IMR-90 (cell line): ENCODE measurements around the gene NCKAP5. TPM values are rescaled to one million over a fixed set of nuclear protein-coding genes. Genes with fewer than 3 reads are reported as not detected.

ENCODE experiments used
- ATAC-seq: fragments of 200-7000 bp; cut with Tn5 transposase; 2 replicates; pipeline ENCODE4 v1.9.1; 2020; ENCODE audit warnings: low read depth, mild to moderate bottlenecking, moderate library complexity
- BruUV-seq: library from RNA; stranded (reverse); fragments of 400-500 nt; replicated peaks from 2 replicates; lab custom pipeline; 2021; lab: Mats Ljungman, UMichigan
- CTCF ChIA-PET: fragments of 300-600 bp; formaldehyde crosslinking; extraction: SDS; loops from one replicate; lab custom pipeline; 2021; ENCODE audit warnings: antibody characterized with exemption; lab: Yijun Ruan, JAX
- POLR2A ChIA-PET: fragments of 300-600 bp; sonication (Branson Sonifier 250); formaldehyde crosslinking; loops from one replicate; lab custom pipeline; 2022; ENCODE audit warnings: antibody characterized with exemption; ENCODE audit not compliant: unreplicated experiment; lab: Charles Lee
- DNase-seq: peaks from one replicate; pipeline ENCODE4 v3.0.0; 2013
- H2AFZ ChIP-seq: replicated peaks from 2 replicates; pipeline ENCODE3; 2013; ENCODE audit warnings: low read length, mild to moderate bottlenecking; ENCODE audit not compliant: poor library complexity
- H2AK5ac ChIP-seq: 2 replicates; pipeline ENCODE4 v1.6.1; 2013; ENCODE audit warnings: low read depth, low read length, inconsistent platforms
- H2AK9ac ChIP-seq: replicated peaks from 2 replicates; pipeline ENCODE3; 2013; ENCODE audit warnings: mild to moderate bottlenecking, low read depth, low read length, moderate library complexity; ENCODE audit not compliant: poor library complexity
- H2BK120ac ChIP-seq: 2 replicates; pipeline ENCODE4 v1.6.1; 2013; ENCODE audit warnings: low read depth, low read length, inconsistent platforms
- H2BK15ac ChIP-seq: 3 replicates; pipeline ENCODE4 v1.6.1; 2013; ENCODE audit warnings: low read depth, low read length, inconsistent platforms
- H2BK20ac ChIP-seq: 2 replicates; pipeline ENCODE4 v1.6.1; 2013; ENCODE audit warnings: low read depth, mild to moderate bottlenecking, inconsistent platforms, low read length, moderate library complexity
- H2BK5ac ChIP-seq: 2 replicates; pipeline ENCODE4 v1.6.1; 2013; ENCODE audit warnings: mild to moderate bottlenecking, low read depth, low read length, inconsistent platforms; ENCODE audit not compliant: poor library complexity, severe bottlenecking
- H3K14ac ChIP-seq: replicated peaks from 2 replicates; pipeline ENCODE4 v1.6.1; 2013; ENCODE audit warnings: low read depth, low read length, inconsistent platforms
- H3K18ac ChIP-seq: 2 replicates; pipeline ENCODE4 v1.6.1; 2013; ENCODE audit warnings: low read depth, low read length, control low read depth
- H3K23ac ChIP-seq: 2 replicates; pipeline ENCODE4 v1.6.1; 2013; ENCODE audit warnings: low read depth, low read length, inconsistent platforms
- H3K27ac ChIP-seq: 2 replicates; pipeline ENCODE4 v1.5.1; 2013; ENCODE audit warnings: mild to moderate bottlenecking, control low read depth, low read length; ENCODE audit not compliant: insufficient read depth
- H3K27me3 ChIP-seq: 2 replicates; pipeline ENCODE4 v1.6.1; 2013; ENCODE audit warnings: low read length; ENCODE audit not compliant: control insufficient read depth, insufficient read depth
- H3K36me3 ChIP-seq: 2 replicates; pipeline ENCODE4 v1.6.1; 2013; ENCODE audit warnings: low read length, mixed read lengths; ENCODE audit not compliant: control insufficient read depth, insufficient read depth
- H3K4ac ChIP-seq: 2 replicates; pipeline ENCODE4 v1.6.1; 2013; ENCODE audit warnings: low read depth, low read length, inconsistent platforms
- H3K4me1 ChIP-seq: 2 replicates; pipeline ENCODE4 v1.6.1; 2013; ENCODE audit warnings: low read length, mixed read lengths; ENCODE audit not compliant: control insufficient read depth, insufficient read depth
- H3K4me2 ChIP-seq: 2 replicates; pipeline ENCODE4 v1.6.1; 2013; ENCODE audit warnings: low read depth, mild to moderate bottlenecking, control low read depth, low read length, moderate library complexity
- H3K4me3 ChIP-seq: 2 replicates; pipeline ENCODE4 v1.5.1; 2013; ENCODE audit warnings: low read depth, mild to moderate bottlenecking, control low read depth, low read length, moderate library complexity; ENCODE audit not compliant: insufficient read depth
- H3K56ac ChIP-seq: 2 replicates; pipeline ENCODE4 v1.6.1; 2013; ENCODE audit warnings: low read length, inconsistent platforms; ENCODE audit not compliant: insufficient read depth; ENCODE audit errors: extremely low read depth
- H3K79me1 ChIP-seq, 2 experiments: 2 replicates each; pipeline ENCODE4 v1.6.1; 2013; ENCODE audit warnings: low read length in 2 of 2, inconsistent platforms in 1 of 2, low read depth in 1 of 2
- H3K9ac ChIP-seq: 2 replicates; pipeline ENCODE4 v1.6.1; 2013; ENCODE audit warnings: low read depth, low read length, control low read depth
- H3K9me1 ChIP-seq: 2 replicates; pipeline ENCODE4 v1.6.1; 2013; ENCODE audit warnings: low read length, inconsistent platforms; ENCODE audit not compliant: insufficient read depth
- H3K9me3 ChIP-seq: 2 replicates; pipeline ENCODE4 v1.6.1; 2013; ENCODE audit warnings: low read length; ENCODE audit not compliant: control insufficient read depth, insufficient read depth
- H4K20me1 ChIP-seq: 2 replicates; pipeline ENCODE4 v1.6.1; 2013; ENCODE audit warnings: low read length, inconsistent platforms; ENCODE audit not compliant: insufficient read depth
- H4K5ac ChIP-seq: 2 replicates; pipeline ENCODE4 v1.6.1; 2013; ENCODE audit warnings: mild to moderate bottlenecking, low read depth, low read length, control low read depth
- H4K8ac ChIP-seq, 2 experiments: 2 replicates each; pipeline ENCODE4 v1.6.1; 2013; ENCODE audit warnings: low read depth in 2 of 2, low read length in 2 of 2, control low read depth in 1 of 2, inconsistent platforms in 1 of 2
- H4K91ac ChIP-seq: 2 replicates; pipeline ENCODE4 v1.6.1; 2013; ENCODE audit warnings: low read depth, low read length, inconsistent platforms; ENCODE audit not compliant: insufficient read depth
- BHLHE40 ChIP-seq: fragments of 150-350 bp; IDR thresholded peaks from 2 replicates; pipeline ENCODE4 v1.6.1; 2016; ENCODE audit warnings: mild to moderate bottlenecking, low read depth, low read length
- CEBPB ChIP-seq: IDR thresholded peaks from 2 replicates; pipeline ENCODE4 v1.6.1; 2012; ENCODE audit warnings: low read depth, low read length, improper control_type of control experiment
- CHD1 ChIP-seq: IDR thresholded peaks from 2 replicates; pipeline ENCODE4 v1.6.1; 2012; ENCODE audit warnings: low read depth, low read length, improper control_type of control experiment
- CTCF ChIP-seq: conservative IDR thresholded peaks from 2 replicates; pipeline ENCODE4 v1.5.1; 2012; ENCODE audit warnings: mild to moderate bottlenecking, low read depth, low read length, improper control_type of control experiment
- ELK1 ChIP-seq: fragments of 150-350 bp; IDR thresholded peaks from 2 replicates; pipeline ENCODE4 v1.6.1; 2016; ENCODE audit warnings: low read depth, mild to moderate bottlenecking, low read length, moderate library complexity, borderline replicate concordance
- FOS ChIP-seq: fragments of 150-350 bp; IDR thresholded peaks from 2 replicates; pipeline ENCODE4 v1.6.1; 2016; ENCODE audit warnings: low read depth, low read length
- MAFK ChIP-seq: IDR thresholded peaks from 2 replicates; pipeline ENCODE4 v1.6.1; 2012; ENCODE audit warnings: low read depth, low read length, improper control_type of control experiment
- MAZ ChIP-seq: IDR thresholded peaks from 2 replicates; pipeline ENCODE4 v1.6.1; 2012; ENCODE audit warnings: low read depth, mild to moderate bottlenecking, low read length, improper control_type of control experiment, moderate library complexity, borderline replicate concordance
- MXI1 ChIP-seq: IDR thresholded peaks from 2 replicates; pipeline ENCODE4 v1.6.1; 2012; ENCODE audit warnings: low read depth, mild to moderate bottlenecking, low read length, moderate library complexity, borderline replicate concordance
- NFE2L2 ChIP-seq: fragments of 150-350 bp; IDR thresholded peaks from 2 replicates; pipeline ENCODE4 v1.6.1; 2016; ENCODE audit warnings: low read depth, mild to moderate bottlenecking, low read length
- POLR2A ChIP-seq: IDR thresholded peaks from 2 replicates; pipeline ENCODE4 v1.6.1; 2012; ENCODE audit warnings: mild to moderate bottlenecking, low read depth, low read length
- RAD21 ChIP-seq: IDR thresholded peaks from 2 replicates; pipeline ENCODE4 v1.6.1; 2012; ENCODE audit warnings: low read length, improper control_type of control experiment
- RCOR1 ChIP-seq: IDR thresholded peaks from 2 replicates; pipeline ENCODE4 v1.6.1; 2012; ENCODE audit warnings: mild to moderate bottlenecking, low read length, improper control_type of control experiment; ENCODE audit not compliant: insufficient replicate concordance
- RFX5 ChIP-seq: IDR thresholded peaks from 2 replicates; pipeline ENCODE4 v1.8.0; 2012; ENCODE audit warnings: low read depth, mild to moderate bottlenecking, low read length, moderate library complexity
- USF2 ChIP-seq: fragments of 150-350 bp; IDR thresholded peaks from 2 replicates; pipeline ENCODE4 v1.6.1; 2017; ENCODE audit warnings: mild to moderate bottlenecking, antibody characterized with exemption, low read length, low read depth
- WGBS, 2 experiments: methylation state at CpG; one replicate each; pipeline versions ENCODE4 v1.1.5 to v1.1.7; 2013; ENCODE audit warnings: missing lambda C conversion rate in 2 of 2; ENCODE audit not compliant: insufficient read length in 1 of 2; ENCODE audit errors: extremely low coverage in 2 of 2; 5-methylcytosine and 5-hydroxymethylcytosine counted together
- dilution Hi-C: fragments of 300-500 bp; cut with HindIII; formaldehyde crosslinking; loops from one replicate; pipeline ENCODE4 v1.14.3; 2018; ENCODE audit warnings: low sequenced_read_pairs; ENCODE audit not compliant: unreplicated experiment
- in situ Hi-C: fragments of 300-500 bp; cut with MboI; formaldehyde crosslinking; loops from 3 replicates; pipeline ENCODE4 v1.14.3; 2019; ENCODE audit warnings: low sequenced_read_pairs, inconsistent platforms, mixed read lengths
- intact Hi-C: fragments of 100-400 bp; cut with micrococcal nuclease; formaldehyde crosslinking; loops from 2 replicates; pipeline ENCODE4 v1.10.0; 2022
- polyA plus RNA-seq, 3 experiments: library from polyadenylated mRNA; depleted of rRNA; stranded (reverse); fragments of >200 nt; gene quantifications; 2 replicates each; pipeline ENCODE4 v1.2.3, GENCODE V29; 2012; ENCODE audit warnings: low replicate concordance in 1 of 3
- total RNA-seq: library from RNA; depleted of rRNA; stranded (reverse); fragments of >200 nt; gene quantifications from 2 replicates; pipeline ENCODE4 v1.2.3, GENCODE V29; 2012

Gene NCKAP5
- total and polyA plus RNA-seq, 2 of the 4 experiments (the other 2 are of a cell fraction) = 2.7 to 3.9 TPM

GRCh38 chr2:132971310-132972061 lies 596.8 kb downstream of the NCKAP5 start:
- H3K4me2 ChIP-seq = no peak overlapping the region
- H3K9ac ChIP-seq = no peak overlapping the region
- peaks cover 10 to 47% of the 10 kb centered on the region in 2 experiments for H3K79me1 ChIP-seq
- H2AFZ ChIP-seq = no peak overlapping the region
- ATAC-seq (no peak), DNase-seq (no peak)
- no peak overlapping the region for H4K91ac ChIP-seq
- WGBS, 2 experiments = 71% methylated on average over 1 of the region's 7 CpGs; no CpG with 5 or more reads in 1 of the 2 experiments
- no peak overlapping the region for H2BK20ac ChIP-seq
- H2AK5ac ChIP-seq = no peak overlapping the region
- H3K14ac ChIP-seq = no peak overlapping the region
- H3K56ac ChIP-seq = no peak overlapping the region
- peaks cover 3% of the 10 kb centered on the region for H3K4me1 ChIP-seq
- no peak overlapping the region for H2BK120ac ChIP-seq
- no peak overlapping the region for H3K18ac ChIP-seq
- CTCF ChIA-PET = interaction anchor here (0.8 kb wide), 1 partner anchor 8 kb away, joined by 3 read pairs; no protein-coding TSS in a partner anchor
- H3K36me3 ChIP-seq = no peaks in the 10 kb centered on the region
- no peak overlapping the region for H3K27ac ChIP-seq
- peaks cover 12% of the 10 kb centered on the region for H3K9me1 ChIP-seq
- H3K9me3 ChIP-seq = no peaks in the 10 kb centered on the region
- no peak overlapping the region for H2BK5ac ChIP-seq
- H3K27me3 ChIP-seq = no peaks in the 10 kb centered on the region
- H4K5ac ChIP-seq = no peak overlapping the region
- H4K8ac ChIP-seq = no peak overlapping the region
- dilution Hi-C loops = no loop called here
- H3K23ac ChIP-seq = no peak overlapping the region
- H4K20me1 ChIP-seq = peaks cover 12% of the 10 kb centered on the region; the same call in 1 of the 2 replicates
- no peak overlapping the region for H2BK15ac ChIP-seq
- H3K4me3 ChIP-seq = no peak overlapping the region
- in situ Hi-C loops = no loop called here
- POLR2A ChIA-PET = no interaction called here
- H2AK9ac ChIP-seq = no peak overlapping the region
- BruUV-seq = no TSS peak
- no peak overlapping the region for H3K4ac ChIP-seq
- intact Hi-C loops = no loop called here
- TF ChIP-seq RAD21 = no peak
- no peak for TF ChIP-seq ELK1
- no peak for TF ChIP-seq MAFK
- no peak for TF ChIP-seq MAZ
- no peak for TF ChIP-seq USF2
- no peak for TF ChIP-seq BHLHE40
- no peak for TF ChIP-seq FOS
- TF ChIP-seq CTCF = no peak
- TF ChIP-seq CHD1 = no peak
- no peak for TF ChIP-seq RFX5
- no peak for TF ChIP-seq POLR2A
- no peak for TF ChIP-seq CEBPB
- no peak for TF ChIP-seq NFE2L2
- no peak for TF ChIP-seq RCOR1
- TF ChIP-seq MXI1 = no peak
